H1 (cell line): ENCODE measurements around the gene ENOX2. TPM values are rescaled to one million over a fixed set of nuclear protein-coding genes. Genes with fewer than 3 reads are reported as not detected.

Source experiments
- CTCF ChIA-PET: fragments of 300-600 bp; sonication (Branson Sonifier 250); formaldehyde crosslinking; loops from one replicate; lab custom pipeline; 2021; ENCODE audit not compliant: partially characterized antibody; lab: Charles Lee
- POLR2A ChIA-PET: fragments of 300-600 bp; sonication (Branson Sonifier 250); formaldehyde crosslinking; loops from one replicate; lab custom pipeline; 2021; ENCODE audit warnings: inconsistent platforms; ENCODE audit not compliant: partially characterized antibody; lab: Charles Lee
- DNase-seq, 2 experiments: peaks; one replicate each; pipeline versions ENCODE4 v3.0.0 to v3.0.0-alpha.2; 2010 to 2022; ENCODE audit warnings: low spot score in 2 of 2, low read depth in 1 of 2, mixed read lengths in 1 of 2
- FAIRE-seq: peaks from 2 replicates; lab custom pipeline; 2011; peaks lifted over from hg19 to GRCh38; lab: Jason Lieb, UNC
- H2AFZ ChIP-seq: 2 replicates; pipeline ENCODE4 v1.8.1; 2012; ENCODE audit warnings: low read length, inconsistent platforms
- H2AK5ac ChIP-seq: 2 replicates; pipeline ENCODE4 v1.6.1; 2013; ENCODE audit warnings: low read depth, low read length
- H2BK120ac ChIP-seq: replicated peaks from 2 replicates; pipeline ENCODE3; 2013; ENCODE audit warnings: low read depth, low read length, inconsistent platforms
- H2BK12ac ChIP-seq: 2 replicates; pipeline ENCODE4 v1.6.1; 2013; ENCODE audit warnings: low read depth, low read length
- H2BK15ac ChIP-seq: 2 replicates; pipeline ENCODE4 v1.6.1; 2013; ENCODE audit warnings: low read length
- H2BK20ac ChIP-seq: 2 replicates; pipeline ENCODE4 v1.6.1; 2013; ENCODE audit warnings: low read length
- H2BK5ac ChIP-seq: 2 replicates; pipeline ENCODE4 v1.6.1; 2013; ENCODE audit warnings: low read depth, low read length
- H3K14ac ChIP-seq: 2 replicates; pipeline ENCODE4 v1.6.1; 2013; ENCODE audit warnings: inconsistent platforms; ENCODE audit not compliant: insufficient read length
- H3K18ac ChIP-seq: 2 replicates; pipeline ENCODE4 v1.6.1; 2013; ENCODE audit warnings: low read length; ENCODE audit errors: extremely low read depth
- H3K23ac ChIP-seq: 2 replicates; pipeline ENCODE4 v1.6.1; 2013; ENCODE audit warnings: inconsistent platforms; ENCODE audit not compliant: insufficient read length
- H3K23me2 ChIP-seq: 2 replicates; pipeline ENCODE4 v1.6.1; 2013; ENCODE audit warnings: low read depth, low read length
- H3K27ac ChIP-seq: 2 replicates; pipeline ENCODE4 v1.6.1; 2011; ENCODE audit warnings: low read depth, low read length, inconsistent platforms
- H3K27me3 ChIP-seq, 4 experiments: replicated peaks in 1 of 4; 1 replicate in 1 of 4; 2 replicates in 3 of 4; pipeline versions ENCODE4 v1.6.1 to v1.8.1; 2011 to 2013; ENCODE audit warnings: low read length in 3 of 4, mild to moderate bottlenecking in 3 of 4, inconsistent platforms in 2 of 4, mixed read lengths in 2 of 4, moderate library complexity in 1 of 4; ENCODE audit not compliant: control insufficient read depth in 3 of 4, insufficient read depth in 3 of 4; ENCODE audit errors: extremely low read depth in 1 of 4
- H3K36me3 ChIP-seq, 4 experiments: 2 replicates each; pipeline versions ENCODE4 v1.6.1 to v1.8.1; 2011 to 2013; ENCODE audit warnings: mild to moderate bottlenecking in 4 of 4, low read length in 3 of 4, moderate library complexity in 2 of 4, control low read depth in 1 of 4, inconsistent platforms in 1 of 4; ENCODE audit not compliant: insufficient read depth in 4 of 4, control insufficient read depth in 2 of 4
- H3K4ac ChIP-seq: replicated peaks from 2 replicates; pipeline ENCODE3; 2013; ENCODE audit warnings: low read length, low read depth, mixed read lengths, inconsistent platforms; ENCODE audit not compliant: insufficient read length
- H3K4me1 ChIP-seq, 4 experiments: replicated peaks in 1 of 4; 1 replicate in 1 of 4; 2 replicates in 3 of 4; pipeline versions ENCODE4 v1.6.1 to v1.8.1; 2011 to 2013; ENCODE audit warnings: low read length in 3 of 4, inconsistent platforms in 2 of 4, mixed read lengths in 1 of 4; ENCODE audit not compliant: insufficient read depth in 4 of 4, control insufficient read depth in 3 of 4
- H3K4me2 ChIP-seq, 2 experiments: 2 replicates each; pipeline versions ENCODE4 v1.6.1 to v1.8.1; 2011 to 2013; ENCODE audit warnings: low read depth in 2 of 2, low read length in 2 of 2, control low read depth in 1 of 2, inconsistent platforms in 1 of 2, mild to moderate bottlenecking in 1 of 2; ENCODE audit not compliant: insufficient read depth in 1 of 2
- H3K4me3 ChIP-seq, 4 experiments: fragments of 200-600, 300-600 bp in 1 of 4; sonication (generic), shearing (Covaris generic), sonication (Bioruptor Twin) in 1 of 4; 2 replicates each; pipeline versions ENCODE4 v1.5.1 to v1.8.1; 2011 to 2016; ENCODE audit warnings: low read length in 4 of 4, low read depth in 3 of 4, control low read depth in 2 of 4, inconsistent platforms in 2 of 4, mild to moderate bottlenecking in 2 of 4, mixed read lengths in 1 of 4, moderate library complexity in 1 of 4; ENCODE audit not compliant: insufficient read depth in 2 of 4; ENCODE audit errors: extremely low read depth in 1 of 4
- H3K56ac ChIP-seq: replicated peaks from 2 replicates; pipeline ENCODE3; 2013; ENCODE audit warnings: low read depth, mild to moderate bottlenecking, mixed read lengths, low read length, inconsistent platforms; ENCODE audit not compliant: insufficient read length
- H3K79me1 ChIP-seq: 2 replicates; pipeline ENCODE4 v1.6.1; 2013; ENCODE audit warnings: low read depth, low read length, control low read depth
- H3K79me2 ChIP-seq, 2 experiments: 2 replicates each; pipeline versions ENCODE4 v1.6.1 to v1.8.1; 2012 to 2013; ENCODE audit warnings: low read length in 2 of 2, mild to moderate bottlenecking in 2 of 2, inconsistent platforms in 1 of 2; ENCODE audit not compliant: insufficient read depth in 2 of 2, control insufficient read depth in 1 of 2
- H3K9ac ChIP-seq, 4 experiments: replicated peaks in 1 of 4; 1 replicate in 1 of 4; 2 replicates in 3 of 4; pipeline versions ENCODE4 v1.6.1 to v1.8.1; 2011 to 2013; ENCODE audit warnings: low read depth in 3 of 4, low read length in 3 of 4, control low read depth in 2 of 4, mild to moderate bottlenecking in 2 of 4, moderate library complexity in 2 of 4, inconsistent platforms in 1 of 4; ENCODE audit errors: extremely low read depth in 1 of 4
- H3K9me3 ChIP-seq, 2 experiments: 2 replicates each; pipeline versions ENCODE4 v1.6.1 to v1.8.1; 2012 to 2013; ENCODE audit warnings: mild to moderate bottlenecking in 2 of 2, moderate library complexity in 2 of 2, control low read depth in 1 of 2, inconsistent platforms in 1 of 2, low read depth in 1 of 2, low read length in 1 of 2, mixed read lengths in 1 of 2; ENCODE audit not compliant: insufficient read depth in 2 of 2
- H4K20me1 ChIP-seq, 2 experiments: replicated peaks in 1 of 2; 2 replicates each; pipeline versions ENCODE3 to v1.8.1; 2011 to 2013; ENCODE audit warnings: inconsistent platforms in 2 of 2, low read length in 2 of 2, mild to moderate bottlenecking in 1 of 2; ENCODE audit not compliant: insufficient read depth in 2 of 2, control insufficient read depth in 1 of 2
- H4K5ac ChIP-seq: 2 replicates; pipeline ENCODE4 v1.6.1; 2013; ENCODE audit warnings: low read length, low read depth, mixed read lengths, inconsistent platforms; ENCODE audit not compliant: insufficient read length
- H4K8ac ChIP-seq: 2 replicates; pipeline ENCODE4 v1.8.0; 2013; ENCODE audit warnings: mild to moderate bottlenecking, moderate library complexity, low read length, inconsistent platforms; ENCODE audit not compliant: insufficient read depth; ENCODE audit errors: extremely low read depth
- H4K91ac ChIP-seq: replicated peaks from 2 replicates; pipeline ENCODE3; 2013; ENCODE audit warnings: low read length, mixed read lengths, inconsistent platforms; ENCODE audit not compliant: insufficient read length
- ASH2L ChIP-seq: fragments of 200-600, 300-600 bp; sonication (generic); IDR thresholded peaks from one replicate; pipeline ENCODE4 v1.7.1; 2017; ENCODE audit warnings: low read length
- CBX8 ChIP-seq: fragments of 300-800, 300-1000 bp; sonication (generic); IDR thresholded peaks from 2 replicates; pipeline ENCODE4 v1.7.1; 2016; ENCODE audit warnings: low read depth, low read length, borderline replicate concordance
- CHD2 ChIP-seq: IDR thresholded peaks from 2 replicates; pipeline ENCODE4 v1.6.1; 2012; ENCODE audit warnings: low read length, improper control_type of control experiment
- CREB1 ChIP-seq: IDR thresholded peaks from 2 replicates; pipeline ENCODE4 v1.6.1; 2012; ENCODE audit warnings: inconsistent platforms
- E2F6 ChIP-seq: IDR thresholded peaks from 2 replicates; pipeline ENCODE4 v1.6.1; 2012; ENCODE audit warnings: inconsistent platforms
- EZH2 ChIP-seq: fragments of 200-600 bp; sonication (generic); IDR thresholded peaks from 2 replicates; pipeline ENCODE4 v1.7.1; 2012; ENCODE audit warnings: low read depth, mild to moderate bottlenecking, moderate library complexity, low read length, inconsistent platforms; ENCODE audit not compliant: severe bottlenecking
- JUN ChIP-seq: IDR thresholded peaks from 2 replicates; pipeline ENCODE4 v1.6.1; 2011; ENCODE audit warnings: low read depth, mild to moderate bottlenecking, improper control_type of control experiment, low read length
- SIX5 ChIP-seq: IDR thresholded peaks from 2 replicates; pipeline ENCODE4 v1.6.1; 2011; ENCODE audit warnings: mild to moderate bottlenecking, low read depth, low read length
- SUZ12 ChIP-seq: fragments of 200-600 bp; sonication (generic); IDR thresholded peaks from 2 replicates; pipeline ENCODE4 v1.6.1; 2012; ENCODE audit warnings: mild to moderate bottlenecking, inconsistent platforms, low read length, moderate library complexity, mixed read lengths
- TAF1 ChIP-seq: IDR thresholded peaks from 2 replicates; pipeline ENCODE4 v1.6.1; 2011; ENCODE audit warnings: mild to moderate bottlenecking, low read depth, low read length
- USF2 ChIP-seq: IDR thresholded peaks from 2 replicates; pipeline ENCODE4 v1.6.1; 2011; ENCODE audit warnings: low read length, improper control_type of control experiment
- WGBS, 2 experiments: shearing (Covaris generic) in 1 of 2; methylation state at CpG; one replicate each; pipeline versions ENCODE4 v1.1.6 to v1.1.7; 2013 to 2015; ENCODE audit warnings: low lambda C conversion rate in 2 of 2, mixed read lengths in 2 of 2, inconsistent platforms in 1 of 2, low coverage in 1 of 2, missing lambda C conversion rate in 1 of 2; ENCODE audit not compliant: insufficient replicate concordance in 2 of 2, insufficient coverage in 1 of 2, insufficient read length in 1 of 2; ENCODE audit errors: extremely low coverage in 1 of 2, missing lambda C conversion rate in 1 of 2; 5-methylcytosine and 5-hydroxymethylcytosine counted together
- polyA plus RNA-seq, 7 experiments: library from polyadenylated mRNA; depleted of rRNA in 3 of 7; stranded (reverse) in 5 of 7; unstranded in 2 of 7; fragments of >200 nt in 5 of 7; fragments of 200-250 nt in 2 of 7; gene quantifications; 1 replicate in 5 of 7; 2 replicates in 1 of 7; 4 replicates in 1 of 7; pipeline versions ENCODE4 v1.2.1 to v1.2.3, GENCODE V29; 2011 to 2013; ENCODE audit warnings: missing spikeins in 2 of 7, mixed read lengths in 2 of 7
- total RNA-seq: library from RNA; stranded (reverse); fragmentation: NEBNext Ultra II Directional; extraction: Animal tissue kit (Norgen Biotek cat#: 25700); gene quantifications from 2 replicates; pipeline ENCODE4 v1.2.1, GENCODE V29; 2021
- TF ChIP-seq, protein P1 (sequence below): IDR thresholded peaks from 2 replicates; pipeline ENCODE4 v1.6.1; 2012; ENCODE audit warnings: inconsistent platforms

Gene ENOX2
- total and polyA plus RNA-seq, 2 of the 8 experiments (the other 6 are each of a cell fraction or from before 2014, with no cell fraction given), result 4.5 to 12.3 TPM

DNA sequence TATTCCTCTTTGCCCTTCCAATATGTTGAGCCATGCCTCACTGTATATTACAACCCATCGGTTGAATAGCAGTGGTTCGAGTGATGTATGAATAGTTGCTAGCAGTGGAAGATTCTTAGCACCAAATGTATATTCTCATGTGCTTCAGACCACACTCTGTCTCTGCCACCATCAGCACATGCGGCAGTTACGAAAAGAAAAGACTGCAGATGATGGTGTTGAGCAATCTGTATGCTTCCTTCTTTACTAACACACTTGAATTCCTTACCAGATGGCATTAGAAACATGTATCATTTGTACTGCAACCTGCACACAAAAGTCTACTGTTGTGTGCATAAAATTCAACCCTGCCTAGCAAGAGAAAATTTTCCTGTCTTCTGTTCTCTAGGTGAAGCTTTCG is 214.6 kb downstream of the ENOX2 start:
- Histone ChIP-seq H3K27ac (no peak overlapping the region), H4K91ac (no peak overlapping the region), H2BK120ac (no peak overlapping the region), H3K14ac (no peak overlapping the region), H4K5ac (no peak overlapping the region), H3K4ac (no peak overlapping the region), H3K23me2 (no peaks in the 10 kb centered on the region), H4K8ac (no peak overlapping the region), H3K56ac (no peak overlapping the region), H3K36me3 (no peaks in the 10 kb centered on the region), H3K9ac (no peak overlapping the region), H2BK12ac (no peak overlapping the region), H2BK20ac (no peak overlapping the region), H3K4me1 (peaks cover 0 to 3% (median 0%) of the 10 kb centered on the region in 4 experiments; a peak in 1 of 7 replicates), H2AFZ (no peak overlapping the region), H3K79me1 (no peaks in the 10 kb centered on the region), H3K23ac (no peak overlapping the region), H2AK5ac (no peak overlapping the region), H4K20me1 (no peaks in the 10 kb centered on the region), H3K9me3 (no peaks in the 10 kb centered on the region), H2BK15ac (no peak overlapping the region), H3K27me3 (no peaks in the 10 kb centered on the region), H3K18ac (no peak overlapping the region), H3K79me2 (no peaks in the 10 kb centered on the region), H2BK5ac (no peak overlapping the region), H3K4me2 (no peak overlapping the region), H3K4me3 (no peak overlapping the region)
- ChIA-PET POLR2A (no interaction called here), CTCF (no interaction called here)
- no peak for TF ChIP-seq E2F6
- TF ChIP-seq CREB1, result no peak
- TF ChIP-seq CBX8, result no peak
- no peak for TF ChIP-seq SIX5
- no peak for TF ChIP-seq ASH2L
- TF ChIP-seq CHD2, result no peak
- TF ChIP-seq USF2, result no peak
- TF ChIP-seq EZH2, result no peak
- TF ChIP-seq, protein P1, sequence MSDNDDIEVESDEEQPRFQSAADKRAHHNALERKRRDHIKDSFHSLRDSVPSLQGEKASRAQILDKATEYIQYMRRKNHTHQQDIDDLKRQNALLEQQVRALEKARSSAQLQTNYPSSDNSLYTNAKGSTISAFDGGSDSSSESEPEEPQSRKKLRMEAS, result no peak
- no peak for TF ChIP-seq TAF1
- TF ChIP-seq SUZ12, result no peak
- TF ChIP-seq JUN, result no peak
- DNase-seq, result no peak
- 96% methylated on average over 5 of the region's 5 CpGs; no CpG with 5 or more reads in 1 of the 2 experiments for WGBS, 2 experiments
- FAIRE-seq, result no peak
